Raji (cell line): ENCODE results near the gene TMED8.

Experiments
- POLR2A ChIP-seq: IDR thresholded peaks from 2 replicates; pipeline ENCODE4 v1.6.1; 2011; ENCODE audit warnings: low read depth, low read length, control low read depth; ENCODE audit not compliant: insufficient read depth

The TMED8 gene

DNA sequence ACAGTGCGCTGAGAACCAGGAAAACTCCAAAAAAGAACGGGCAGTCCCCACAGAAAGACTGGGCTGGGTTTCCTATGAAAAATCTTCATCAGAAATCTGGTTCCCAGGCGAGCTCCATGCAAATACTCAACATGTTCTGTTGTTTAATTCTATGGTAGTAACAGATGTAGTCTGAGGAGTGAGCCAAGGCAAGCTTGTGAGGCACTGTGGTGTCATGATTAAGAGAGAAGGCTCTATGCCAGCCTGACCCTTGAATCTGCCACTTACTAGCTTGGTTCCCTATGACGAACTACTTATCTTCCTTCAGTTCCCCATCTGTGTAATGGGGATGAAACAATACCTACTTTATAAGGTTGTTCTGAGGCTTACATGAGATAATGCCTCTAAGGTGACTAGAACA, 66.9 kb downstream of the TMED8 start:
- TF ChIP-seq POLR2A, result no peak

DNA sequence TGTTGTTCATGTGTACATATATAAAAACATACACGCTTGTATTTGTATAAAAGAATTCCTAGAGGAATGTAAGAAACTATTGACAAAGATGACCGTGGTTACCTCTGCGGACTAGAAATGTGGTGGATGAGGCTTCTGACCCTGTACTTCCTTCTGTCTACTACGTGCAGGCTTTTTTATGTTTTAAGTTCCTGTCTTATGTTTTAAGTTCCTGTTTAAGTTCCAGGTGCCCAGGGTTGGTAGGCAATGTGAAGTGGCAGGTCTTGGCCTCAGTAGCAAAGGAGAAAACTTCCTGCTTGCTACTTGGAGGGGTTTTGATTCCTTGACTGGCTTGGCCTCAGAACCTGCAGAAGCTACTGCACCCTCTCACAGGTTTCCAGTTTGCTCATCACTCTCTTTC, 67.8 kb downstream of the TMED8 start:
- no peak for TF ChIP-seq POLR2A

DNA sequence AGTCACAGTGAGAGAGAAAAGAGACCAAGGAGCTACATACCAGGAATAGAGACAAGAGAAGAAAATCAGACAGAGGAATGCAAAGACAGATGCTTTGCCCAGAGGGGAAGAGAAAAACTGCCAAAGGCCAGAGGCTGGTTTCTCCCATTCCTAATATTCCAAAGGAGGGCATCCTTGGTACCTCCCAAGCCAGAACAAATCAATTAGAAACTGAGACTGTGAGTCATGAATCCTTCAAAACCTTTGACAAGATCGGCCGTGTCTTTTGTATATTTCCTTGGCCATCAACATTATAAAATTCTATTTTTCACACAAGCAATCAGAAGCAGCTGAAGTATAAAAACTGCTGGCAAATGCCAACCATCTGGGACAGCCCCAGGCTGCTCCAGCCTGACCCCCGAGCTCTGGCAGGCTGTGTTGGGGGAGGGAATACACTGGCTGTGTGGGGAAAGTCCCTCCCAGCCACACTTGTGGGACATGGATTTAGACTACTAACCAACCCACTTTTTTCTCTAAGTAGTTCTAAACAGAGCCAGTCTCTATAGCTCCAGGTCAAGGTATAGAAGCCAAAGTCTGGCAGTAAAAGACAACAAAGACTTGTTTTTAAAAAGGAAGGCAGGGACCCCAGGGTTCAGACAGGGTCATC, 69.9 kb downstream of the TMED8 start:
- no peak for TF ChIP-seq POLR2A

DNA sequence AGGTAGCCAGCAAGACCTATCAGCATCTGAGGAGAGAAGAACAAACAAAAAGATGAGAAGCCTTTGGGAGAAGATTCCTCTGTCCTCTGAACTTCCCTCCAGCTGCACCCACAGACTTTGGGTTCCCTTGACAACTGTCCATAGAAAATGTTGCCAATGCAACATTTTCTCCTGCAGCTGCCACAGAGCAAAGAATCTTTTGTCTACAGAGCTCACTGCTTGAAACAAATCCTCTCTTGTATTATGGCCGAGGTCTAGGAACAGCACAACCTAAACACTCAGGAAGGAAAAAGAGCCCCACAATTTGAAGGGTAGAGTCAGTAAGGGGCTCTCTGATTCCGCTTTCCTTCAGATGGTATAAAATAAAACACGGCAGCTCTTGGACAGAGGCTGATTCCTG, 70.5 kb downstream of the TMED8 start:
- TF ChIP-seq POLR2A, result no peak

DNA sequence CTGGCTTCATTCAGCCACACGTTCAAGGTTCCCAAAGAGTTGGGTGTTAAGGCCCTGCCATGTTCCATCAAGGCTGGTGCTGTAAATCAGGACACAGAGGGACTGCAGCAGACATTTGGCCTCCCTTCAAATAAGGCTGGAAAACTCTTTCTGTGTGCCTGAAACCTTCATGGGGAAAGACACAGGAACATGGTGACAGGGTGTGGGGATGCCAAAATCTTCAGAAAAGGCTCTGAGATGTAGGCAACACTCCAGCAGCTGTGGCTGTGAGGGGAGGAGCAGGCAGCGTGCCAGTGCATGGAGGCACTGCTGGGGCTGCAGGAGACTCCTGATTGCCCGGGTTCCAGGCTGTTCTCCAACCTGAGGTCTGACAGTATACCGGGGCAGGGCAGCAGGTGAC, 71.2 kb downstream of the TMED8 start:
- TF ChIP-seq POLR2A, result no peak

DNA sequence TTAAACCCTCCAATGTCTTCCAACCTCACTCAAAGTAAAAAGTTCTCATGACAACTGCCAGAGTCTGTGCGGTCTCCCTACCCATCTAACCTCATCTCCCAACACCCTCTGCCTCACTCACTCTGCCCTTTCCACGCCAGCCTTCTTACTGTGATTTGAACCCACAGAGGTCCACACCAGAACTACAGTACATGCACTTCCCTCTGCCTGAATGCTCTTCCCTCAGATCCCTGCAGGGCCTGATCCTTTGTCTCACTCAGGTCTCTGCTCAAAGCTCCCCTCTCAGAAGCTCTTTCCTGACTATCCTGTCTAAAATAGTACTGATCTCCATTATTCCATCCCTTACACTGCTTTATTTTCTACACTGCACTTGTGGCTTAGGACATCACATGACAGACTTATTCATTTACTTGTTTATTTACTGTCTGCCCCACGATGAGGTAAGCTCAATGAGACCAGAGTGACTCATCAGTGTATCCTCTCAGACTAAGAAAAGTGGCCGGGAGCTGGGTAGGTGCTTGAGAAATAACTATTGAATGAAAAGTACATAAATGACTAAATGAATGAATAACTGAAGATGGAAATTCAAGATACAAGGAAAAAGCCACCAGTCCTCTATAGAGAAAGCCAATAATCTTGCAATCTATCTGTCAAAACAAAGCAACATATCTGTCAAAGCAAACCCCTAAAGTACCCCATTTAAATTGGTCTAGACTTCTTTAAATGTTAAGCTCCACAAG, 73.3 kb downstream of the TMED8 start:
- TF ChIP-seq POLR2A, result no peak

DNA sequence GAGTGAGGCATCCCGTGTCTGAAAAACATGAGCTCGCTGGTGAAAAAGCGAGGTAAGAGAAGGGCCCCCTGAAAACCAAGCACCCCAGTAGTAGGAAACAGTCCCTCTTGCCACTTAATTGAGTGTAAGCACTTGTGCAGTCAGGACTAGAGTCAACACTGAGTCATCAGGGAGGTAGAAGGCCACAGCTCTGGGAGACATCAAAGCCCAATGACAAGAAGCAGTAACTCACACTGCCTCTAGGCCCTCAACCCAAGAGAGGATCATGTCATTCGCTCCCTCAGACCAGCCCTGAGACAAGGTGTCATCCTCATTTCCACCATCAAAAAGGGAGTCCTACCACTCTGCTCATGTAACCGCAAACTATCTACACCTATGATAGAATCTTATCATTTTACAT, 74.0 kb downstream of the TMED8 start:
- TF ChIP-seq POLR2A, result no peak

DNA sequence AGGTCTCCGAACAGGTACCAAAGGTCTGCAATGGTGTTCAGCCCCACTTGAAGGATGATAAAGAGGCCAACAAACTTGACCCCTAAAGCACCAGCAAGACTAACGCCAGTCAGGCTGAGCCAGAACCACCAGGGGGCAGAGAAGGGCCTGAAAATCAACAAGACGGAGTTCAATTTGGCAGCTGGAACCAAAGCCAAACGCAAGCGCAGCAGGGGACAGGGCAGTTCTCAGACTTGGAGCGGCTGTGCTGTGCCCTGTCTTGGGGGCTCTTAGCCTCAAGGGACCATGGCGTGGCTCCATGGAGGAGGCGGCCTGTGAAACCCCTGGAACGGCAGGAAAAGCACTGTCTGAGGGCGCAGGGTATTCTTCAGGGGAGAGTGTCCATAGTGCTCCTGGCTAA, 75.8 kb downstream of the TMED8 start:
- no peak for TF ChIP-seq POLR2A

DNA sequence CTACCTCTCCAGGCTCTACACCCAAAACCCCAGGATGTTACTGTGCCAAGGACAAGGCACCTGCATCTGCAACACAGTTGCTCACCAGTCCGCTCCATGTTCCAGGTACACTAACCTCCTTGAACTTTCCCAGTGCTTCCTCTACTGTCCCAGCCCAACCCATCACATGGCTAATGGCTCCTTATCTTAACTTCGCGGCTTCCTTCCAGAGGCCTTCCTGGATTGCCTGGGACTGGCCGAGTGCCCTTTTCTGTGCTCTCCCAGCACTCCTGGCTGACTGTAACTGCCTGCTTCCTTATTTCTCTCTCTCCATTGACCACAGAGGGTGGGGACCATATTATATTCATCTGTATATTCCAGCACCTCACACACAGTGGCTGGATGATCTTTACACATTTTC, 77.1 kb downstream of the TMED8 start:
- TF ChIP-seq POLR2A, result no peak

DNA sequence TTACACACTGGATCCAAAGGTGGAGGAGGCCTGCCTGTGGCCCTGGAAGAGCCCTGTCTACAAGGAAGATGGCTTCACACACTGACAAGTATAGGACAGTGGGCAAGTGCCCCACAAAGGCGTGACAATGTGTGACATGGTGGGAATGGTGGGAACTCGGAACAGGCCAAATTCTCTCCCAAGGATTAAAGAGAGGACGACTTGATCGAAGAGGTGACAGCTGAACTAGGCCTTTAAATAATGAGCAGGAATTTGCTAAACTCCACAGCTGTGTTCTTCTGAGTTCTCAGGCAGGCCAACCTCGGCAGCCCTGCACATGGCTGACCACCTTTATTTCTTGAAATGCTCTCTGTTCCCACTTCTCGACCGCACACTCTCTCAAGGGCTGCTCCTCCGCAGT, 80.0 kb downstream of the TMED8 start:
- no peak for TF ChIP-seq POLR2A

DNA sequence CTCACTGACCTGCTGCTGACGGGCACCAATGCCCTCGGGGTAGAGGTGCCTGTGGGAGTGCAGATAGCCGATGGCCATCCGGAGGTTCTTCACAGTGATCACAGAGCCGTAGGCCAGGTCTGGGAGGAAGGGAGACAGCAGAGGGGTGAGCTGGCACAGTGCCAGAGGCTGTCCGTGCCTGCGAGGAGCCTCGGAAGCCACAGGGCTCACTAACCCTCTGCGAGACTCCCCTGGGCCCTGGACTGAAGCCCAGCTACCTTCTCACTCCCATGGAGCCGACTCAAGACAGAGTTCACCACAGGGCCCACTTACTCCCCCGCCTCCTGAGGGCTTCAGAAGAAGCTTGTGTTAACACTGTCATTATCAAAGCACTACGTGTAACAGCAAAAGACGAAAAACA, 80.7 kb downstream of the TMED8 start:
- TF ChIP-seq POLR2A, result no peak

DNA sequence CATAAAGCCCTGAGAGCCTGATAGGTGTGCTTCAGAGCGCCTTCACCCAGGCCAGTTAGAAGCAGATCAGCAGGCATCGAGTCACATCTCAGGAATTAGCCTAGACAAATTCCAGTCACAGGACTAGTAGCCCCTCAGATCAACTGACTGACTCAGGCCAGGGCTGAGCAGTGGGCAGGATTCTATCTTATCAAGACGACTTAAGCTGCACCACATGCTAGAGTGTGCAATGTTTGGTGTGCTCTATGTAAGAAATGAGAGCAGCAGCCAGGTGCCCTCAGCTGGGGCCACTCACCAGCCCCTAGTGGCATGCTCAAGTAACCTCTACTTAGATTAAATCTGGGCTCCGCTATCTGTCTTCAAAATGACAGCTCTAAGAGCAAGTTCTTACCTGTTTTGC, 86.2 kb downstream of the TMED8 start:
- no peak for TF ChIP-seq POLR2A

DNA sequence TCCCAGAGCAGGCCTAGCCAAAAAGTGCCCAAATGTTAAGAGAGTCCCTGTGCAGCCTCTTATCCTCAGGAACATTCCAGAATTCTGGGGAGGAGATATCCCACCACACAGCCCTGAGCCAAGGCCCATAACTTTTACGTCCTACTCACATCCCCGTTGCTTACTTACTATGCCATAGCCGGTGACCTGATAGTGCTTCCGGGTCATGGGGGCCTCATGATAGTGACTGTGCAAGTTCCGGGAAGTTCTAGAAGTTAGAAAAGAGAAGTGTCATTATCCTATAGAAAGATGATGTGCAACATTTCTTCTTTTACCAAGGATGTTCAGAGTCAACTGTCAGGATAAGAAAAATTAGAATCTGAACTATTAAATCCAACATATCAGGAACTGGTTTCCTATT, 90.3 kb downstream of the TMED8 start:
- TF ChIP-seq POLR2A, result no peak
